Neural cell (in vitro differentiated cells): ENCODE measurements around the gene TENT4A. TPM values are rescaled to one million over a fixed set of nuclear protein-coding genes. Genes with fewer than 3 reads are reported as not detected.

ENCODE experiments used
- H2AFZ ChIP-seq: fragments of 200-600, 300-800 bp; sonication (generic), shearing (Covaris generic); 2 replicates; pipeline ENCODE4 v1.6.0; 2014; ENCODE audit warnings: low read depth, mild to moderate bottlenecking, antibody characterized with exemption, low read length, moderate library complexity
- H3F3A ChIP-seq: fragments of 200-600 bp; shearing (Covaris generic); 2 replicates; pipeline ENCODE4 v1.6.1; 2016; ENCODE audit warnings: mild to moderate bottlenecking, moderate library complexity, mixed read lengths, antibody characterized with exemption, low read length; ENCODE audit not compliant: insufficient read depth, poor library complexity, severe bottlenecking
- H3K27ac ChIP-seq: fragments of 200-600, 300-800 bp; sonication (generic), shearing (Covaris generic); 2 replicates; pipeline ENCODE4 v1.5.1; 2014; ENCODE audit warnings: mild to moderate bottlenecking, low read length, moderate library complexity
- H3K27me3 ChIP-seq: fragments of 300-800, 200-600 bp; sonication (generic), shearing (Covaris generic); 2 replicates; pipeline ENCODE4 v1.6.0; 2014; ENCODE audit warnings: mild to moderate bottlenecking, low read depth, low read length, moderate library complexity; ENCODE audit not compliant: insufficient read depth
- H3K36me3 ChIP-seq: fragments of 300-800, 200-600 bp; sonication (generic), shearing (Covaris generic); 2 replicates; pipeline ENCODE4 v1.5.1; 2014; ENCODE audit warnings: mild to moderate bottlenecking, antibody characterized with exemption, low read length, moderate library complexity; ENCODE audit not compliant: insufficient read depth
- H3K4me2 ChIP-seq: fragments of 300-800, 200-600 bp; sonication (generic), shearing (Covaris generic); 2 replicates; pipeline ENCODE4 v1.6.0; 2014; ENCODE audit warnings: mild to moderate bottlenecking, low read length
- H3K4me3 ChIP-seq: fragments of 300-800, 200-600 bp; sonication (generic), shearing (Covaris generic); 2 replicates; pipeline ENCODE4 v1.5.1; 2014; ENCODE audit warnings: mild to moderate bottlenecking, low read length, moderate library complexity
- H3K79me2 ChIP-seq: fragments of 200-600 bp; shearing (Covaris generic); replicated peaks from 2 replicates; pipeline ENCODE4 v1.6.0; 2014; ENCODE audit warnings: mild to moderate bottlenecking, low read length, moderate library complexity; ENCODE audit not compliant: insufficient read depth
- H3K9ac ChIP-seq: fragments of 300-800, 200-600 bp; sonication (generic), shearing (Covaris generic); 2 replicates; pipeline ENCODE4 v1.6.1; 2016; ENCODE audit warnings: mild to moderate bottlenecking, low read length, mixed read lengths
- H3K9me2 ChIP-seq: fragments of 200-600 bp; shearing (Covaris generic); 2 replicates; pipeline ENCODE4 v1.6.1; 2016; ENCODE audit warnings: mild to moderate bottlenecking, low read length, mixed read lengths; ENCODE audit not compliant: insufficient read depth
- H3K9me3 ChIP-seq: fragments of 200-600, 300-800 bp; sonication (generic), shearing (Covaris generic); 2 replicates; pipeline ENCODE4 v1.6.1; 2016; ENCODE audit warnings: mild to moderate bottlenecking, mixed run types, low read length, moderate library complexity, mixed read lengths
- H4K20me1 ChIP-seq: fragments of 200-600 bp; shearing (Covaris generic); 2 replicates; pipeline ENCODE4 v1.6.1; 2016; ENCODE audit warnings: mild to moderate bottlenecking, mixed run types; ENCODE audit not compliant: insufficient read depth
- CTCF ChIP-seq: fragments of 450-650 bp; IDR thresholded peaks from 2 replicates; pipeline ENCODE4 v1.5.1; 2014; ENCODE audit warnings: antibody characterized with exemption, mild to moderate bottlenecking, moderate library complexity; ENCODE audit not compliant: poor library complexity, severe bottlenecking
- EP300 ChIP-seq: fragments of 450-650 bp; conservative IDR thresholded peaks from 2 replicates; pipeline ENCODE4 v1.6.1; 2014; ENCODE audit warnings: antibody characterized with exemption, mild to moderate bottlenecking, moderate library complexity; ENCODE audit not compliant: poor library complexity, severe bottlenecking
- EZH2 ChIP-seq: fragments of 200-600, 300-800 bp; shearing (Covaris generic), sonication (generic); IDR thresholded peaks from 2 replicates; pipeline ENCODE4 v1.6.1; 2014; ENCODE audit warnings: antibody characterized with exemption, low read length, borderline replicate concordance, mild to moderate bottlenecking; ENCODE audit not compliant: insufficient read depth, poor library complexity, severe bottlenecking
- MXI1 ChIP-seq: fragments of 450-650 bp; conservative IDR thresholded peaks from 2 replicates; pipeline ENCODE4 v1.6.1; 2014; ENCODE audit warnings: antibody characterized with exemption, mild to moderate bottlenecking; ENCODE audit not compliant: poor library complexity, severe bottlenecking
- POLR2AphosphoS5 ChIP-seq: IDR thresholded peaks from 2 replicates; pipeline ENCODE4 v1.6.1; 2012
- RAD21 ChIP-seq: fragments of 450-650 bp; conservative IDR thresholded peaks from 2 replicates; pipeline ENCODE4 v1.6.1; 2014; ENCODE audit warnings: antibody characterized with exemption, mild to moderate bottlenecking, moderate library complexity
- REST ChIP-seq: IDR thresholded peaks from 2 replicates; pipeline ENCODE4 v1.6.1; 2012; ENCODE audit warnings: borderline replicate concordance
- SMC3 ChIP-seq: fragments of 450-650 bp; conservative IDR thresholded peaks from 2 replicates; pipeline ENCODE4 v1.6.1; 2014; ENCODE audit warnings: antibody characterized with exemption, mild to moderate bottlenecking, moderate library complexity; ENCODE audit not compliant: poor library complexity
- TAF1 ChIP-seq: IDR thresholded peaks from 2 replicates; pipeline ENCODE4 v1.6.1; 2012; ENCODE audit warnings: low read depth
- polyA plus RNA-seq: library from polyadenylated mRNA; depleted of rRNA; stranded (reverse); fragments of >200 nt; gene quantifications from 2 replicates; pipeline ENCODE4 v1.2.3, GENCODE V29; 2014

TENT4A gene
- polyA plus RNA-seq, 1 donor from 2014 or later: 12.1 TPM

GRCh38 chr5:6703806-6704205 lies 9.4 kb upstream of the TENT4A start:
- H3K79me2 ChIP-seq: no peaks in the 10 kb centered on the region
- no peaks in the 10 kb centered on the region for H3K9me3 ChIP-seq
- no peak overlapping the region for H3K27ac ChIP-seq
- no peaks in the 10 kb centered on the region for H3K36me3 ChIP-seq
- H3K4me3 ChIP-seq: no peak overlapping the region
- no peaks in the 10 kb centered on the region for H3K27me3 ChIP-seq
- no peak overlapping the region for H2AFZ ChIP-seq
- H4K20me1 ChIP-seq: no peaks in the 10 kb centered on the region
- H3K9ac ChIP-seq: no peak overlapping the region
- no peak for TF ChIP-seq EZH2
- TF ChIP-seq EP300: no peak
- no peak for TF ChIP-seq RAD21
- TF ChIP-seq SMC3: no peak
- TF ChIP-seq REST: no peak
- no peak for TF ChIP-seq CTCF
- TF ChIP-seq TAF1: no peak
- TF ChIP-seq POLR2AphosphoS5: no peak
- no peak for TF ChIP-seq MXI1
- no peak overlapping the region for H3K4me2 ChIP-seq
- H3F3A ChIP-seq: no peaks in the 10 kb centered on the region
- no peaks in the 10 kb centered on the region for H3K9me2 ChIP-seq

- Histone ChIP-seq H3K27ac (no peak overlapping the region), H3K4me3 (no peak overlapping the region), H3K27me3 (no peaks in the 10 kb centered on the region), H4K20me1 (no peaks in the 10 kb centered on the region), H3K9me3 (no peaks in the 10 kb centered on the region), H3K9ac (no peak overlapping the region), H3F3A (no peaks in the 10 kb centered on the region), H3K79me2 (no peaks in the 10 kb centered on the region), H3K4me2 (no peak overlapping the region), H3K36me3 (no peaks in the 10 kb centered on the region), H3K9me2 (no peaks in the 10 kb centered on the region), H2AFZ (no peak overlapping the region)
- no peak for TF ChIP-seq TAF1
Measured at GRCh38 chr5:6704361-6704851, 8.8 kb upstream of the TENT4A start.

GRCh38 chr5:6705088-6705487 lies 8.1 kb upstream of the TENT4A start:
- no peak overlapping the region for H3K27ac ChIP-seq
- H3K4me2 ChIP-seq: no peak overlapping the region
- no peak overlapping the region for H2AFZ ChIP-seq
- H3K36me3 ChIP-seq: no peaks in the 10 kb centered on the region
- H3K27me3 ChIP-seq: no peaks in the 10 kb centered on the region
- H3K9me3 ChIP-seq: no peaks in the 10 kb centered on the region
- H3F3A ChIP-seq: no peaks in the 10 kb centered on the region
- H3K4me3 ChIP-seq: no peak overlapping the region
- H3K79me2 ChIP-seq: no peaks in the 10 kb centered on the region
- no peaks in the 10 kb centered on the region for H3K9me2 ChIP-seq
- H3K9ac ChIP-seq: no peak overlapping the region
- TF ChIP-seq POLR2AphosphoS5 (no peak), MXI1 (no peak), RAD21 (no peak), REST (no peak), EZH2 (no peak), SMC3 (no peak), TAF1 (no peak), CTCF (no peak), EP300 (no peak)
- no peaks in the 10 kb centered on the region for H4K20me1 ChIP-seq
